GM23248 (cell line): Measurements from ENCODE around the gene LYPD6B.

Experiments
- EZH2 ChIP-seq: fragments of 200-600 bp; sonication (generic); IDR thresholded peaks from 2 replicates; pipeline ENCODE4 v1.6.1; 2018; ENCODE audit warnings: antibody characterized with exemption, mild to moderate bottlenecking; ENCODE audit not compliant: insufficient read depth, poor library complexity, severe bottlenecking
- EZH2phosphoT487 ChIP-seq: fragments of 200-600 bp; sonication (generic); IDR thresholded peaks from 2 replicates; pipeline ENCODE4 v1.6.1; 2018; ENCODE audit warnings: antibody characterized with exemption, moderate library complexity, mild to moderate bottlenecking, low read depth; ENCODE audit not compliant: insufficient read depth

- TF ChIP-seq EZH2 (no peak), EZH2phosphoT487 (no peak)
Measured at GRCh38 chr2:149180226-149180875, 141.9 kb downstream of the LYPD6B start.
